Measurements from ENCODE around the gene MAP3K2. TPM values are rescaled to one million over a fixed set of nuclear protein-coding genes. Genes with fewer than 3 reads are reported as not detected.

Gene MAP3K2
- total and polyA plus RNA-seq, 2 donors (not counting 3 experiments of a cell fraction or from before 2014, with no cell fraction given) = 3.4 to 25.7 TPM

- ChIA-PET POLR2A (no interaction called here), CTCF (no interaction called here)
- dilution Hi-C loops (cut with MboI; ENCODE audit: extremely low pct_ligation_motif_present, low sequenced_read_pairs) (no loop called here), intact Hi-C loops (cut with micrococcal nuclease) (no loop called here)
- H3K9me1 ChIP-seq (replicated peaks; ENCODE audit: control insufficient read depth, extremely low read depth, insufficient read depth, low read length) = no peaks in the 10 kb centered on the region
- BruUV-seq (replicated peaks) = no TSS peak
- H3K27ac ChIP-seq (ENCODE audit: insufficient read depth, low read depth, low read length) = no peak overlapping the region
- H3K79me2 ChIP-seq (ENCODE audit: control insufficient read depth, insufficient read depth, low read length) = peaks cover 50% of the 10 kb centered on the region
- H4K20me1 ChIP-seq (replicated peaks; ENCODE audit: control insufficient read depth, extremely low read depth, insufficient read depth, low read length) = no peaks in the 10 kb centered on the region
- no peak for DNase-seq (ENCODE audit: low read depth, low spot score)
- no peak overlapping the region for H3K9ac ChIP-seq (replicated peaks; ENCODE audit: extremely low read depth, insufficient read depth, low read length)
- no peaks in the 10 kb centered on the region for H3K9me3 ChIP-seq (replicated peaks; ENCODE audit: control insufficient read depth, insufficient read depth, low read length)
- H3K4me1 ChIP-seq (ENCODE audit: control insufficient read depth, extremely low read depth, insufficient read depth, low read length) = no peaks in the 10 kb centered on the region
- H3K27me3 ChIP-seq (ENCODE audit: control insufficient read depth in 2 of 2, insufficient read depth in 2 of 2, low read length in 2 of 2) = no peaks in the 10 kb centered on the region
- no peak overlapping the region for H3K4me2 ChIP-seq (ENCODE audit: insufficient read depth, low read length)
- no peak overlapping the region for H3K4me3 ChIP-seq (replicated peaks in 1 of 3; ENCODE audit: insufficient read depth in 1 of 3, low read depth in 1 of 3, low read length in 3 of 3)
- TF ChIP-seq FOS (IDR thresholded peaks at IDR 0.05; ENCODE audit: borderline replicate concordance, insufficient read depth, low read length) = no peak
- no peak for TF ChIP-seq MAX (IDR thresholded peaks at IDR 0.05; ENCODE audit: insufficient read depth, insufficient read length)
- no peak for TF ChIP-seq CTCF (IDR thresholded peaks at IDR 0.05; ENCODE audit: extremely low read depth in 1 of 2, insufficient read depth in 1 of 2, low read depth in 1 of 2, low read length in 2 of 2)
- TF ChIP-seq POLR2A (IDR thresholded peaks at IDR 0.05; ENCODE audit: low read depth, low read length) = no peak
- TF ChIP-seq MYC (IDR thresholded peaks at IDR 0.05; ENCODE audit: low read depth, low read length) = no peak
- no peak for TF ChIP-seq JUN (IDR thresholded peaks at IDR 0.05; ENCODE audit: borderline replicate concordance, insufficient read depth, insufficient read length, low read depth)
- TF ChIP-seq POLR2AphosphoS5 (IDR thresholded peaks at IDR 0.05; ENCODE audit: insufficient read depth, low read depth, low read length) = no peak
- no peak for TF ChIP-seq EZH2 (IDR thresholded peaks at IDR 0.05; ENCODE audit: borderline replicate concordance, low read depth, low read length, severe bottlenecking)
- no peak for TF ChIP-seq GATA2 (IDR thresholded peaks at IDR 0.05; ENCODE audit: insufficient read depth, insufficient read length, low read depth, low read length)
- H2AFZ ChIP-seq (ENCODE audit: low read depth, low read length) = no peak overlapping the region
- H3K36me3 ChIP-seq (ENCODE audit: control insufficient read depth in 2 of 2, extremely low read depth in 1 of 2, insufficient read depth in 2 of 2, low read length in 2 of 2) = no peaks in the 10 kb centered on the region
- no peak for FAIRE-seq
These were observed 16.7 kb downstream of the MAP3K2 start for GRCh38 chr2:127371037-127371436.
